Activated naive CD4-positive, alpha-beta T cell treated with anti-CD3 and anti-CD28 coated beads, Interleukin-2, amount 10 ng/mL, durations not matched to agents 7 days and 5 days (primary cell): ENCODE data around the gene TMPRSS5.
"Not testable (repeated sequence)": the region's sequence is repeated elsewhere in the genome, so short reads cannot be mapped to it uniquely, and the experiment has no call there.

Experiments used
- CTCF ChIA-PET: fragments of 350-600 bp; sonication (Branson Sonifier 250); formaldehyde crosslinking; loops from one replicate; lab custom pipeline; 2021; ENCODE audit warnings: antibody characterized with exemption; lab: Charles Lee
- DNase-seq: peaks from one replicate; pipeline ENCODE4 v3.0.0-alpha.2; 2020
- H3K27ac Mint-ChIP-seq: one replicate; pipeline ENCODE4 v1.8.0; 2021; ENCODE audit warnings: mild to moderate bottlenecking, moderate library complexity, mixed read lengths
- H3K27me3 Mint-ChIP-seq: one replicate; pipeline ENCODE4 v1.8.0; 2021; ENCODE audit warnings: mild to moderate bottlenecking, mixed read lengths
- H3K36me3 Mint-ChIP-seq: one replicate; pipeline ENCODE4 v1.8.0; 2021; ENCODE audit warnings: mixed read lengths
- H3K4me1 Mint-ChIP-seq: one replicate; pipeline ENCODE4 v1.8.0; 2021; ENCODE audit warnings: mixed read lengths
- H3K4me3 Mint-ChIP-seq: one replicate; pipeline ENCODE4 v1.8.0; 2021; ENCODE audit warnings: mild to moderate bottlenecking, moderate library complexity, mixed read lengths
- H3K9me3 Mint-ChIP-seq: one replicate; pipeline ENCODE4 v1.8.0; 2021; ENCODE audit warnings: mixed read lengths

Gene TMPRSS5

GRCh38 chr11:113720478-113720877 is 14.4 kb upstream of the TMPRSS5 start:
- DNase-seq, H3K27me3 Mint-ChIP-seq, H3K9me3 Mint-ChIP-seq, H3K4me1 Mint-ChIP-seq, CTCF ChIA-PET, H3K27ac Mint-ChIP-seq, H3K36me3 Mint-ChIP-seq, H3K4me3 Mint-ChIP-seq: not testable (repeated sequence)

DNA sequence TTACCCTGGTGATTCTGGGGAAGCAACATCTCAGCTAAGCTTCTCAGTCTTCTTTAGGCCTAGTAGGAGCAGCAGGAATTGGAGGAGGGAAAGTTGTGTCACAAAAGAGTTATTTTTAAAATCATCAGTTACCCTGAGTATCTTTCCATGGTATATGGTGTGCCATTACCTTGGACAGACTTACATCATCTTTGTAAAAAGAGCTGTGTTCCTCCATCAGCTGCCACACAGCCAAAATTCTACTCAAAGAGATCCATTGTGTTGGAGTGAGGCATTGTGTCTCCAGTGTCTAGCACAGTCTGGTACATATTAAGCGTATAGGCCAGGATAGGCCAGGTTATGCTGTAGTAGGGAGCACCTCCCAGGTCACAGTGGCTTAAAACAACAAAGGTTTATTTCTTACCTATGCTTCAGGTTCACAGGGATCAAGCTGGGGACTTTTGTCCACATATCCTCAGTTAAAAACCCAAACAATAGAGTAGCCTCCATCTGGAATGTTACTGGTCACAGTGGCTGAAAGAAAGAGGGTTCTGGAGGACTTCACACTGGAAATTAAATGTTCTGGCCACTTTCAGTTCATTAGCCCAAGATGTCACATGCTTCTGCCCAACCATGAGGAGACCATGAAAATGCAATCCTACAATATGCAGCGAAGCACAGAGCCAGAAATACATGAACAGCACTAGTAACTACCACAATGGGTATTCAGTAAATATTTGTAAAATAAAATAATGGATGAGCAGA is 9.9 kb upstream of the TMPRSS5 start:
- CTCF ChIA-PET = no interaction called here
- DNase-seq = no peak
- Mint-ChIP-seq H3K36me3 (no peaks in the 10 kb centered on the region), H3K4me3 (no peak overlapping the region), H3K9me3 (no peaks in the 10 kb centered on the region), H3K27me3 (no peaks in the 10 kb centered on the region), H3K4me1 (no peaks in the 10 kb centered on the region), H3K27ac (no peak overlapping the region)

DNA sequence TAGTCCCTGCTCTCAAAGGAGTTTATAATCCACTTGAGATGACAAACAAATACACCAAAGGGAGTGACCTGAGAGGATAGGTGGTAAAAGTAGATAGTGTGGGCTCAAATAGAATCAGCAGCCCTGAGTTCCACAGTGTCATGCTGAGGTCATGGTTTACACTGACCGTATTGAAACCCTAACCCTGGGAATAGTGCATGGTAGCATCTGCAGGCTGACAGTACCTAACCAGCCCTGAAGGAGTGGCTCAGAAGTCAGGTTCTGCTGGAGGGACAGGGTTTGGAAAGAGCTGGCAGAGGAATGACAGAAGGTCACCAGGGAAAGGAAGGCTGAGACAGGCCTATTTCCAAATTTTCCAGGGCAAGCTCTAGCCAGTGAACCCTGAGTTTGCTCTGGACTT is 9.2 kb upstream of the TMPRSS5 start:
- no peak overlapping the region for H3K27ac Mint-ChIP-seq
- no peaks in the 10 kb centered on the region for H3K4me1 Mint-ChIP-seq
- no peaks in the 10 kb centered on the region for H3K27me3 Mint-ChIP-seq
- no peak for DNase-seq
- no peaks in the 10 kb centered on the region for H3K9me3 Mint-ChIP-seq
- CTCF ChIA-PET = no interaction called here
- H3K36me3 Mint-ChIP-seq = no peaks in the 10 kb centered on the region
- no peak overlapping the region for H3K4me3 Mint-ChIP-seq

GRCh38 chr11:113710989-113711388 is 4.9 kb upstream of the TMPRSS5 start:
- Mint-ChIP-seq H3K4me1 (no peaks in the 10 kb centered on the region), H3K4me3 (no peak overlapping the region), H3K27me3 (no peaks in the 10 kb centered on the region), H3K27ac (no peak overlapping the region), H3K9me3 (peaks cover 7% of the 10 kb centered on the region), H3K36me3 (no peaks in the 10 kb centered on the region)
- CTCF ChIA-PET = no interaction called here
- DNase-seq = no peak

- CTCF ChIA-PET, H3K4me3 Mint-ChIP-seq: not testable (repeated sequence)
Measured at GRCh38 chr11:113703551-113703950, 2.6 kb downstream of the TMPRSS5 start.

GRCh38 chr11:113701491-113701890 is 4.6 kb downstream of the TMPRSS5 start:
- H3K9me3 Mint-ChIP-seq = peaks cover 2% of the 10 kb centered on the region
- no peak for DNase-seq
- H3K4me1 Mint-ChIP-seq = no peaks in the 10 kb centered on the region
- H3K27me3 Mint-ChIP-seq = no peaks in the 10 kb centered on the region
- no peak overlapping the region for H3K27ac Mint-ChIP-seq
- H3K4me3 Mint-ChIP-seq = no peak overlapping the region
- no peaks in the 10 kb centered on the region for H3K36me3 Mint-ChIP-seq
- CTCF ChIA-PET = no interaction called here

More at GRCh38 chr11:113703551-113703950, 2.6 kb downstream of the TMPRSS5 start:
- not testable (repeated sequence) for H3K27ac Mint-ChIP-seq, DNase-seq, H3K4me1 Mint-ChIP-seq, H3K27me3 Mint-ChIP-seq, H3K36me3 Mint-ChIP-seq, H3K9me3 Mint-ChIP-seq

GRCh38 chr11:113698515-113698914 is 7.6 kb downstream of the TMPRSS5 start:
- no peaks in the 10 kb centered on the region for H3K27me3 Mint-ChIP-seq
- H3K36me3 Mint-ChIP-seq = no peaks in the 10 kb centered on the region
- no peak for DNase-seq
- peaks cover 2% of the 10 kb centered on the region for H3K9me3 Mint-ChIP-seq
- no peaks in the 10 kb centered on the region for H3K4me1 Mint-ChIP-seq
- no peak overlapping the region for H3K27ac Mint-ChIP-seq
- no peak overlapping the region for H3K4me3 Mint-ChIP-seq
- CTCF ChIA-PET = no interaction called here

DNA sequence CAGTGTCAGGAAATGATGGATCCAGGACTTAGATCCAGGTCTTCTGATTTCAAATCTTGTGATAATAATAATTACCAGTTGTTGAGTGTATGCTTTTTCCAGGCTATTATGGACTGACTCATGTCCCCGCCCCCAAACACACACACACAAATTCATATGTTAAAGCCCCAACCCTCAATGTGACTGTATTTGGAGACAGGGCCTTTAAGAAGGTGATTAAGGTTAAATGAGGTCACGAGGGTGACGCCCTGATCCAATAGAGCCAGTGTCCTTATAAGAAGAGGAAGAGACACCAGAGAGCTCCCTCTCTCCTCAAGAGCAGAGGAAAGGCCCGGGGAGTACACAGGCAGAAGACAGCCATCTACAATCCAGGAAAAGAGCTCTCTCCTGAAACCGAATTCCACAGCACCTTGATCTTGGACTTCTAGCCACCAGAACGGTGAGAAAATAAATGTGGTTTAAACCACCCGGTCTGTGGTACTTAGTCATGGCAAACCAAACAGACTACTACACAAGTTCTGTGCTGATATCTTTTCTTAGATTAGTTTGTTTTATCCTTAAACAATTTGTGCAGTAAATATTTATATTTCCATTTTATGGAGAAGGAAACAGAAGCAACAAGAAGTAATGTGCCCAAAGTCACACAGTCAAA is 8.2 kb downstream of the TMPRSS5 start:
- CTCF ChIA-PET = no interaction called here
- Mint-ChIP-seq H3K9me3 (peaks cover 2% of the 10 kb centered on the region), H3K4me3 (no peak overlapping the region), H3K27ac (no peak overlapping the region), H3K4me1 (no peaks in the 10 kb centered on the region), H3K27me3 (no peaks in the 10 kb centered on the region), H3K36me3 (no peaks in the 10 kb centered on the region)
- no peak for DNase-seq

DNA sequence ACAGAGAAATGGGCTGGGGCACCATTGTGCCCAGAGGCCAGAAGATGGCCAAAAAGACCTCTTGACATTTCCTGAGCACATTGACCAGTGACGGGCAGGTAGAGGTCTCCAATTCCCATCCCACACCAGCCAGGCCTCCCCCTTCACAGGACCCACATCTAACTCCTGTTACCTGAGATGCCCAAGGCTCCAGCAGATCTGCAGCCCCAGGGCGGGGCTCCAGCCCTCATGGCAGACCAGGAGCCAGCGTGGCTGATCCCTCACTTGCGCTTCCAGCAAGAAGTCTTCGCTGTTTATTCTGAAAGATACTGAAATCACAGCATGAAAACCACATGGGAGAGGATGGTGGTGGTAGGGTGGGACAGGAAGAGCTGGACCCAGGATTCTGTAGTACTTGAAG is 9.0 kb downstream of the TMPRSS5 start:
- CTCF ChIA-PET = no interaction called here
- H3K27ac Mint-ChIP-seq = no peak overlapping the region
- no peaks in the 10 kb centered on the region for H3K4me1 Mint-ChIP-seq
- peaks cover under 1% of the 10 kb centered on the region for H3K9me3 Mint-ChIP-seq
- no peaks in the 10 kb centered on the region for H3K27me3 Mint-ChIP-seq
- no peak for DNase-seq
- no peak overlapping the region for H3K4me3 Mint-ChIP-seq
- H3K36me3 Mint-ChIP-seq = no peaks in the 10 kb centered on the region

DNA sequence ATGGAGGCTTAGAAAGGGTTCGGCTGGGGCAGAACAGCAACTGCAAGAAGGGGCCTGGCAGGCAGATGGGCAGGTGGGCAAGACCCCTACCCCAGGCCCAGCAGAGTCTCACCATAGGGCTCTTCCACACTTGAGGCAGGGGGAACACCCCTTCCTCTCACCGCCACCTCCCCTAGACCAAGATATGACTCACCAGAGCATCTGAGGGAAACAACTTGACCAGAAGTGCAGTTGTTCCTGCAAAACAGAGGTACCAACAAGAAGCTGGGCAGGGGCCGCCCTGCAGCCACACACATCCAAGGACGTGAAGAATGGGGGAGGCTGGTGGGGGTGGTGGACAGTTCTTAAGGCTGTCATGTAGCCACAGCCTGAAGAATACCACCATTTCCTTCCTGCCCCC is 10.9 kb downstream of the TMPRSS5 start:
- CTCF ChIA-PET = no interaction called here
- no peak for DNase-seq
- no peak overlapping the region for H3K27ac Mint-ChIP-seq
- no peaks in the 10 kb centered on the region for H3K9me3 Mint-ChIP-seq
- H3K4me3 Mint-ChIP-seq = no peak overlapping the region
- no peaks in the 10 kb centered on the region for H3K27me3 Mint-ChIP-seq
- H3K36me3 Mint-ChIP-seq = no peaks in the 10 kb centered on the region
- H3K4me1 Mint-ChIP-seq = no peaks in the 10 kb centered on the region

DNA sequence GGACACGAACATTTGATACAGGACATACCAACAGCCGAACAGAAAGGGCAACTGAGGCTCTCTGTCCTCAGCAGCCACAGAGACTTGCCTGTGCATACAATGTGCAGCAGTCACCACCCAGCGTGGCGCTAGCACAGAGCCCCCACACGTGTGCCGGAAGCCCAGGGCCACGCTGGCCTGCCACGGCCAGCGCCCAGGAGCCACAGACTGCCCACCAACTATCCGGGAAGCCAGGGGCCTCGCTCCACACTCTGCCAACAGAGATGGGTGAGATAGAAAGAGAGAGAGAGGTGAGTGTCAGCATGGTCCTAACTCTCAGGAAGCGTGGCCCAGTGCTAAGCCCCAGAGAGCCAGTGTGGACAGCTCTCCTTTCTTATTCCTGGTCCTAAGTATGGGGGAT is 11.7 kb downstream of the TMPRSS5 start:
- CTCF ChIA-PET = no interaction called here
- Mint-ChIP-seq H3K27ac (no peak overlapping the region), H3K27me3 (no peaks in the 10 kb centered on the region), H3K4me3 (no peak overlapping the region), H3K9me3 (no peaks in the 10 kb centered on the region), H3K4me1 (no peaks in the 10 kb centered on the region), H3K36me3 (no peaks in the 10 kb centered on the region)
- DNase-seq = no peak

- H3K27ac Mint-ChIP-seq = no peak overlapping the region
- H3K9me3 Mint-ChIP-seq = no peaks in the 10 kb centered on the region
- H3K27me3 Mint-ChIP-seq = no peaks in the 10 kb centered on the region
- H3K4me1 Mint-ChIP-seq = no peaks in the 10 kb centered on the region
- no peaks in the 10 kb centered on the region for H3K36me3 Mint-ChIP-seq
- no peak overlapping the region for H3K4me3 Mint-ChIP-seq
- CTCF ChIA-PET = no interaction called here
- DNase-seq = no peak
Measured at GRCh38 chr11:113693030-113693429, 13.1 kb downstream of the TMPRSS5 start.

DNA sequence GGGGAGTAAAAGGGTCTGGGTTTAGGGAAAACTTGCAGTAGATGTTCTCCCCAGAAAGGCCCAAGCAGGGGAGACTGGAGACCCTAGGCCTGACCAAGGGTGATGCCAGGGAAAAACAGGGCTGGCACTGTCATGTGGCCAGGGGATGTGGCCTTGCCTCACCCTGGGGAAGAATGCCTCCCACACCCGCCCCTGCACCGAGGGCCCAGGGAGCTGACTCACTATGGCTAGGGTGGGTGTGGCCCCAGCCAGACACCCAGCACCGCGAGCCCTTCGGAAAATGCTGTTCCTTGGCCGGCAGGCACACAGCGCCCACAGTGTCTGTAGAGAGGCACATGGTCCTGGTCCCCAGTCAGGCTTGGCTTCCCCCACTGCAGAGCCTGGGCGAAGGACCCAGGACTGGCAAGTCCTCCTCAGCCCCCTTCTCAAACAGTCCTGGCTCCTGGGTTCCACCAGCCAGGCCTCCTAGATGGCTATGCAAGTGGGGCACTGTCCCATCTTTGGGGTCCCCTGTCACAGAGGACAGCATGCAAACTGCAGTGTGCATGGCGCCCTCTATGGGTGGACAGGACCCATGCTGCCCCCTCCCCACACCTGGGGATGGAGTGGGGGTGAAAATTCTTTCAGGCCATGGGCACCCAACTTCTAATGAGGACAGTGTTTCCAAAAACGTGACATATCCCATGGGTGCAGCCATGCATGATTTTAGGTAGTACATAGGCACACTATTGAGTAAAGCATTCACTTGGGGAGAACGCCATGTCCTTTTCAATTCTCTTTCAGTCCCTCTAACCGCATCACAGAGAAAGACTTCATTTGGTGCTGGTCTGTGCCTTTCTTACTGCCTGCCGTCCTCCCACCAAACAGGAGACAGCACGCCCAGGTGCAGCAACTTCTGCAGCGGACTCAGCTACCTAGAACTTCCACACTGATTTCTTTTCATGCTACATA is 15.2 kb downstream of the TMPRSS5 start:
- H3K27ac Mint-ChIP-seq = no peak overlapping the region
- H3K9me3 Mint-ChIP-seq = no peaks in the 10 kb centered on the region
- H3K36me3 Mint-ChIP-seq = no peaks in the 10 kb centered on the region
- CTCF ChIA-PET = interaction anchor here (0.8 kb wide), 1 partner anchor 14 kb away, joined by 3 read pairs; no protein-coding TSS in a partner anchor
- DNase-seq = peak; percentile 30
- H3K27me3 Mint-ChIP-seq = no peaks in the 10 kb centered on the region
- no peaks in the 10 kb centered on the region for H3K4me1 Mint-ChIP-seq
- H3K4me3 Mint-ChIP-seq = no peak overlapping the region

DNA sequence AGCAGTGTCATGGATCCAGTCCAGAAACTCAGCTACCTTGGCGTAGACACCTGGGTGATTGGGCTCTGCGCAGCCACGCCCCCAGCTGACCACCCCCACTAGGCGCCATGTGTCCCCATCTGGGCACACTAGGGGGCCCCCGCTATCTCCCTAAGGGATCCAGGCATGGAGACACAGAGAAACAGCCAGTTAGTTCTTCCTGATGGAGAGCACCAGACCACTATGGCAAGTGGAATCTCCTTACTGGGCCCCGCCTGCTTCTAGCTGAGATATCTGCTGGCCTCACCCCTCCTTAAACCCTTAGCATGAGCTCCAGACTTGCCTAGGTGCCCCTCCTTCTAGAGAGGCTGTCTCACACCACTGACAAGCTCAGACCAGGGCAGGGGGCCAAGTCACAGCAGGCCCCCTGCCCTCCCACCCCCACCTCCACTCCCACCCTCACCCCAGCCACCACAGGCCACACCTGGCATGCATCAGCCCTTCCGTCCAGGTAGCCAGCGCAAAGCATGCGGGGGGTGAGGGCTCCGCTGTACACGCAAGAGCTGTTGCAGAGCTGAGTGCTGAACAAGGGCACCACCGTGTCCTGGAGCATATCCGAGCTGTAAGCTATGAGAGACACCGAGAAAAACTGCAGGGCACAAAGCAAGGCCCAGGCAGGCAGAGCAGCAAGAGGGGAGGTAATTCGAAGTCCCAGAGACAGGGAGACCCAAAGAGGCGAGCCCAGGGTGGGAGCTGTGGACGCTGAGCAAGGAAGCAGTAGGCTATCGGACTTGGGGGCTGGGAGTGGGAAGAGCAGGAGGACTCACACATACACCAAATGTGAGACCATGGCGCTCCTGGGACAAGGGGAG is 16.1 kb downstream of the TMPRSS5 start:
- Mint-ChIP-seq H3K4me1 (no peaks in the 10 kb centered on the region), H3K27me3 (no peaks in the 10 kb centered on the region), H3K9me3 (no peaks in the 10 kb centered on the region), H3K36me3 (no peaks in the 10 kb centered on the region), H3K27ac (no peak overlapping the region), H3K4me3 (no peak overlapping the region)
- CTCF ChIA-PET = interaction anchor here (0.8 kb wide), 1 partner anchor 13 kb away, joined by 3 read pairs; no protein-coding TSS in a partner anchor
- no peak for DNase-seq
